HG03103 (cell line): ENCODE results near the gene CSTF3.
"Not testable (repeated sequence)": the region's sequence is repeated elsewhere in the genome, so short reads cannot be mapped to it uniquely, and the experiment has no call there.

Experiments
- ATAC-seq: cut with Tn5 transposase; IDR thresholded peaks from one replicate; pipeline ENCODE4 v1.9.1; 2021; ENCODE audit warnings: low read depth; ENCODE audit not compliant: unreplicated experiment

The CSTF3 gene

GRCh38 chr11:33094157-33094556 lies 67.1 kb downstream of the CSTF3 start:
- no peak for ATAC-seq

- ATAC-seq = no peak
Measured at GRCh38 chr11:33089776-33090175, 71.5 kb downstream of the CSTF3 start.

- ATAC-seq = no peak
Measured at GRCh38 chr11:33086017-33086416, 75.3 kb downstream of the CSTF3 start.

GRCh38 chr11:33083918-33084317 lies 77.4 kb downstream of the CSTF3 start:
- ATAC-seq = no peak

GRCh38 chr11:33072465-33072864 lies 88.8 kb downstream of the CSTF3 start:
- ATAC-seq = no peak

GRCh38 chr11:33068611-33069340 lies 92.5 kb downstream of the CSTF3 start:
- no peak for ATAC-seq

- ATAC-seq = no peak
Measured at GRCh38 chr11:33067294-33067693, 94.0 kb downstream of the CSTF3 start.

- ATAC-seq = no peak
Measured at GRCh38 chr11:33065445-33066178, 95.7 kb downstream of the CSTF3 start.

- no peak for ATAC-seq
Measured at GRCh38 chr11:33064866-33065265, 96.4 kb downstream of the CSTF3 start.

GRCh38 chr11:33064033-33064825 lies 97.1 kb downstream of the CSTF3 start:
- no peak for ATAC-seq

- peak; percentile 51 for ATAC-seq
Measured at GRCh38 chr11:33063326-33063881, 97.9 kb downstream of the CSTF3 start.

- ATAC-seq = no peak
Measured at GRCh38 chr11:33062137-33062536, 99.1 kb downstream of the CSTF3 start.

GRCh38 chr11:33060271-33060670 lies 101.0 kb downstream of the CSTF3 start:
- no peak for ATAC-seq

GRCh38 chr11:33059331-33060007 lies 101.8 kb downstream of the CSTF3 start:
- ATAC-seq = no peak

- no peak for ATAC-seq
Measured at GRCh38 chr11:33057284-33057683, 104.0 kb downstream of the CSTF3 start.

- ATAC-seq = no peak
Measured at GRCh38 chr11:33055375-33055774, 105.9 kb downstream of the CSTF3 start.

- no peak for ATAC-seq
Measured at GRCh38 chr11:33052231-33052630, 109.0 kb downstream of the CSTF3 start.

GRCh38 chr11:33049565-33050408 lies 111.5 kb downstream of the CSTF3 start:
- ATAC-seq = not testable (repeated sequence)

- not testable (repeated sequence) for ATAC-seq
Measured at GRCh38 chr11:33048701-33049100, 112.6 kb downstream of the CSTF3 start.
